HL-60 (cell line): ENCODE results near the gene PEF1.

Experiments used
- GABPA ChIP-seq: IDR thresholded peaks from 2 replicates; pipeline ENCODE4 v1.6.1; 2012; ENCODE audit warnings: low read depth
- POLR2AphosphoS5 ChIP-seq: IDR thresholded peaks from 2 replicates; pipeline ENCODE4 v1.6.1; 2012; ENCODE audit warnings: low read depth
- SPI1 ChIP-seq: IDR thresholded peaks from 2 replicates; pipeline ENCODE4 v1.6.1; 2012; ENCODE audit warnings: low read depth, mild to moderate bottlenecking, borderline replicate concordance
- TF ChIP-seq, protein P1 (sequence below): IDR thresholded peaks from one replicate; pipeline ENCODE4 v1.5.1; 2011; ENCODE audit warnings: low read length, control low read depth, inconsistent platforms; ENCODE audit not compliant: insufficient read depth
- TF ChIP-seq, protein P2 (sequence below): IDR thresholded peaks from 2 replicates; pipeline ENCODE4 v1.6.1; 2012; ENCODE audit warnings: low read depth; ENCODE audit not compliant: insufficient replicate concordance

DNA sequence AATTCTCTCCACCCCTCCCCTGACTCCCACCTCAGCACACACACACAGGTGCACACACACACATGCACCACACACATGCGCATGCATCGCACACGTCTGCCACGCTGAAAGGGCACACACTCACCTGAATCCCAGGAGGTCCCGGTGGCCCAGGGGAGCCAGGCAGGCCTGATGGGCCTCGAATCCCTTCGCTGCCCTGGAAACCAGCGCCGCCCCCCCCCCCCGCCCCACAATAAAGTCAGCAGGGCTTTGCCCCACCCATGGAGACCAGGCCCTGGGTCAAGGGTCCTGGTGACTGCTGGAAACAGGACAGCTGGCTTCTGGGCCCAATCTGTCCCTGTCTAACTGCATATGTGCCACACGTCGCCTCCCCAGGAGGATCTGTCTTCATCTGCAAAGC is 17.8 kb upstream of the PEF1 start:
- TF ChIP-seq, protein P1, sequence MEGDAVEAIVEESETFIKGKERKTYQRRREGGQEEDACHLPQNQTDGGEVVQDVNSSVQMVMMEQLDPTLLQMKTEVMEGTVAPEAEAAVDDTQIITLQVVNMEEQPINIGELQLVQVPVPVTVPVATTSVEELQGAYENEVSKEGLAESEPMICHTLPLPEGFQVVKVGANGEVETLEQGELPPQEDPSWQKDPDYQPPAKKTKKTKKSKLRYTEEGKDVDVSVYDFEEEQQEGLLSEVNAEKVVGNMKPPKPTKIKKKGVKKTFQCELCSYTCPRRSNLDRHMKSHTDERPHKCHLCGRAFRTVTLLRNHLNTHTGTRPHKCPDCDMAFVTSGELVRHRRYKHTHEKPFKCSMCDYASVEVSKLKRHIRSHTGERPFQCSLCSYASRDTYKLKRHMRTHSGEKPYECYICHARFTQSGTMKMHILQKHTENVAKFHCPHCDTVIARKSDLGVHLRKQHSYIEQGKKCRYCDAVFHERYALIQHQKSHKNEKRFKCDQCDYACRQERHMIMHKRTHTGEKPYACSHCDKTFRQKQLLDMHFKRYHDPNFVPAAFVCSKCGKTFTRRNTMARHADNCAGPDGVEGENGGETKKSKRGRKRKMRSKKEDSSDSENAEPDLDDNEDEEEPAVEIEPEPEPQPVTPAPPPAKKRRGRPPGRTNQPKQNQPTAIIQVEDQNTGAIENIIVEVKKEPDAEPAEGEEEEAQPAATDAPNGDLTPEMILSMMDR, result no peak
- TF ChIP-seq POLR2AphosphoS5 (no peak), SPI1 (no peak), GABPA (no peak)
- TF ChIP-seq, protein P2, sequence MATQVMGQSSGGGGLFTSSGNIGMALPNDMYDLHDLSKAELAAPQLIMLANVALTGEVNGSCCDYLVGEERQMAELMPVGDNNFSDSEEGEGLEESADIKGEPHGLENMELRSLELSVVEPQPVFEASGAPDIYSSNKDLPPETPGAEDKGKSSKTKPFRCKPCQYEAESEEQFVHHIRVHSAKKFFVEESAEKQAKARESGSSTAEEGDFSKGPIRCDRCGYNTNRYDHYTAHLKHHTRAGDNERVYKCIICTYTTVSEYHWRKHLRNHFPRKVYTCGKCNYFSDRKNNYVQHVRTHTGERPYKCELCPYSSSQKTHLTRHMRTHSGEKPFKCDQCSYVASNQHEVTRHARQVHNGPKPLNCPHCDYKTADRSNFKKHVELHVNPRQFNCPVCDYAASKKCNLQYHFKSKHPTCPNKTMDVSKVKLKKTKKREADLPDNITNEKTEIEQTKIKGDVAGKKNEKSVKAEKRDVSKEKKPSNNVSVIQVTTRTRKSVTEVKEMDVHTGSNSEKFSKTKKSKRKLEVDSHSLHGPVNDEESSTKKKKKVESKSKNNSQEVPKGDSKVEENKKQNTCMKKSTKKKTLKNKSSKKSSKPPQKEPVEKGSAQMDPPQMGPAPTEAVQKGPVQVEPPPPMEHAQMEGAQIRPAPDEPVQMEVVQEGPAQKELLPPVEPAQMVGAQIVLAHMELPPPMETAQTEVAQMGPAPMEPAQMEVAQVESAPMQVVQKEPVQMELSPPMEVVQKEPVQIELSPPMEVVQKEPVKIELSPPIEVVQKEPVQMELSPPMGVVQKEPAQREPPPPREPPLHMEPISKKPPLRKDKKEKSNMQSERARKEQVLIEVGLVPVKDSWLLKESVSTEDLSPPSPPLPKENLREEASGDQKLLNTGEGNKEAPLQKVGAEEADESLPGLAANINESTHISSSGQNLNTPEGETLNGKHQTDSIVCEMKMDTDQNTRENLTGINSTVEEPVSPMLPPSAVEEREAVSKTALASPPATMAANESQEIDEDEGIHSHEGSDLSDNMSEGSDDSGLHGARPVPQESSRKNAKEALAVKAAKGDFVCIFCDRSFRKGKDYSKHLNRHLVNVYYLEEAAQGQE, result no peak
